HEK293 (cell line): ENCODE measurements around the gene SORBS2.
A peak's percentile ranks its signal among the peaks of the same experiment; 100 is the strongest.

ENCODE experiments used
- CTCF ChIA-PET: fragments of 350-600 bp; formaldehyde crosslinking; extraction: SDS; loops from one replicate; lab custom pipeline; 2021; ENCODE audit warnings: antibody characterized with exemption; lab: Yijun Ruan, JAX
- POLR2A ChIA-PET: fragments of 300-600 bp; formaldehyde crosslinking; extraction: SDS; loops from one replicate; lab custom pipeline; 2020; ENCODE audit warnings: antibody characterized with exemption, inconsistent platforms; lab: Yijun Ruan, JAX
- H3K27ac ChIP-seq: fragments of 200-500 bp; sonication (Bioruptor generic); 2 replicates; pipeline ENCODE4 v1.5.1; 2014; ENCODE audit warnings: low read depth, low read length, control low read depth, inconsistent platforms; ENCODE audit errors: extremely low read depth
- H3K36me3 ChIP-seq, 2 experiments: fragments of 200-500 bp in 1 of 2; sonication (Bioruptor generic) in 1 of 2; 1 replicate in 1 of 2; 2 replicates in 1 of 2; pipeline ENCODE4 v1.5.1; 2014 to 2017; ENCODE audit warnings: inconsistent platforms in 2 of 2, low read length in 2 of 2; ENCODE audit not compliant: control insufficient read depth in 2 of 2, insufficient read depth in 1 of 2
- H3K4me1 ChIP-seq: fragments of 200-500 bp; sonication (Bioruptor generic); 2 replicates; pipeline ENCODE4 v1.5.1; 2014; ENCODE audit warnings: mild to moderate bottlenecking, low read length, inconsistent platforms; ENCODE audit not compliant: control insufficient read depth, insufficient read depth
- H3K4me3 ChIP-seq: 2 replicates; pipeline ENCODE4 v1.5.1; 2011; ENCODE audit warnings: low read depth, mild to moderate bottlenecking, control low read depth, low read length, moderate library complexity
- H3K9me3 ChIP-seq: fragments of 200-500 bp; sonication (Bioruptor generic); 2 replicates; pipeline ENCODE4 v1.5.1; 2014; ENCODE audit warnings: low read depth, low read length, inconsistent platforms; ENCODE audit not compliant: control insufficient read depth, insufficient read depth
- RBAK ChIP-seq: fragments of 450-650 bp; formaldehyde crosslinking; IDR thresholded peaks from 2 replicates; pipeline ENCODE4 v1.5.1; 2016; ENCODE audit warnings: missing biosample characterization, missing genetic modification characterization
- SCRT2 ChIP-seq: fragments of 450-650 bp; formaldehyde crosslinking; IDR thresholded peaks from 2 replicates; pipeline ENCODE4 v1.5.1; 2016; ENCODE audit warnings: missing biosample characterization, missing genetic modification characterization
- SP3 ChIP-seq: fragments of 450-650 bp; formaldehyde crosslinking; IDR thresholded peaks from 2 replicates; pipeline ENCODE4 v1.5.1; 2016; ENCODE audit warnings: missing biosample characterization, missing genetic modification characterization
- ZFHX2 ChIP-seq: fragments of 450-650 bp; formaldehyde crosslinking; conservative IDR thresholded peaks from 2 replicates; pipeline ENCODE4 v1.5.1; 2016; ENCODE audit warnings: missing biosample characterization, missing genetic modification characterization
- ZNF169 ChIP-seq: fragments of 450-650 bp; formaldehyde crosslinking; IDR thresholded peaks from 2 replicates; pipeline ENCODE4 v1.5.1; 2016; ENCODE audit warnings: missing biosample characterization, missing genetic modification characterization
- ZNF623 ChIP-seq: fragments of 450-650 bp; formaldehyde crosslinking; IDR thresholded peaks from 2 replicates; pipeline ENCODE4 v1.5.1; 2016; ENCODE audit warnings: missing biosample characterization, missing genetic modification characterization
- ZNF626 ChIP-seq: fragments of 450-650 bp; sonication (Bioruptor Pico); formaldehyde crosslinking; IDR thresholded peaks from 2 replicates; pipeline ENCODE4 v1.5.1; 2018; ENCODE audit warnings: missing biosample characterization, missing genetic modification characterization, inconsistent platforms
- ZNF701 ChIP-seq: fragments of 450-650 bp; formaldehyde crosslinking; IDR thresholded peaks from 2 replicates; pipeline ENCODE4 v1.5.1; 2016; ENCODE audit warnings: missing biosample characterization, missing genetic modification characterization
- ZNF785 ChIP-seq: fragments of 450-650 bp; formaldehyde crosslinking; IDR thresholded peaks from 2 replicates; pipeline ENCODE4 v1.5.1; 2016; ENCODE audit warnings: missing biosample characterization, missing genetic modification characterization
- TF ChIP-seq, protein P1 (sequence below): fragments of 450-650 bp; IDR thresholded peaks from 2 replicates; pipeline ENCODE4 v1.5.1; 2018; ENCODE audit warnings: missing biosample characterization, missing genetic modification characterization
- TF ChIP-seq, protein P2 (sequence below): fragments of 450-650 bp; formaldehyde crosslinking; IDR thresholded peaks from 2 replicates; pipeline ENCODE4 v1.5.1; 2016; ENCODE audit warnings: missing biosample characterization, missing genetic modification characterization, borderline replicate concordance
- TF ChIP-seq, protein P3 (sequence below): fragments of 450-650 bp; formaldehyde crosslinking; IDR thresholded peaks from 2 replicates; pipeline ENCODE4 v1.5.1; 2017; ENCODE audit warnings: missing biosample characterization, missing genetic modification characterization

SORBS2 gene

DNA sequence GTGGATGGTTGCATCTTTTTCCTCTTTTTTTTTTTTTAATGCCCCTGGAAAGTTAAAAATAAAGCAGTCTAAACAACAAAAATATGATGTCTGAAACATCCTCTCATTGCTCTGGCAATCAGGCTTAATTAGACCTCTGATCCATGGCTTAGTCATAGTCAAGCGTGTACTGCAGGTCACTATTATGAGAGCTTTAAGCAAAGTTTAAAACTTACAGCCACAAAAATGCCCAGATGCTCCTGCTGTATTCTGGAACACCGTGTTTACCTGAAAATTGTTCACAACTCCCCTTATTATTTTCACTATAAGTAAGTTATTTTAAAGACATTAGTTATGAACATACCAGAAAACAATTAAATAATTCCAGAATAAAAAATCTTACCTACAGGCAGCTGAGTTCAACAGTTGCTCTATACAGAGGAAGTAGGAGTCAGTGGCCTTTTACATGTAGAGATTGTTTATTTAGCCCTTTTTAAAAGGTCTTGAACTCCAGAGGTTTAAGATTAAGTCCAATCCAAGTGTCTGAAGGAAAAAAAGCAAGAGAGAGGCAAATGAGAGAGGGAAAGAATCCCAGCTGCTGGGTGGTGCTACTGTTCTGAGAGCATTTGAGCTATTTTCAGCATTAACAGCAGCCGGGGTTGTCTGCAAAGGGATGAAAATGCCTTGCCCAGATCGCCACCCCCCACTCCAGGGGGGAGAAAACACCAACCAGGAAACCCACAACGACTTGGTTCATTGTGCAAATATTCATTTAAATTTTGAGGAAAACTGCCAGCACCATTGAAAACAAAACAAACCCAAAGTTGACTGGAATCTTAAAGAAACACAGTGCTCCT, 36.9 kb downstream of the SORBS2 start:
- ChIA-PET POLR2A (no interaction called here), CTCF (interaction anchor here (1.1 kb wide), 1 partner anchor 26 kb away, joined by 3 read pairs; no protein-coding TSS in a partner anchor)
- Histone ChIP-seq H3K9me3 (no peaks in the 10 kb centered on the region), H3K36me3 (no peaks in the 10 kb centered on the region), H3K4me1 (peaks cover 9% of the 10 kb centered on the region), H3K4me3 (no peak overlapping the region), H3K27ac (no peak overlapping the region)
- TF ChIP-seq ZNF626 (tag by site-specific recombination) (no peak), SCRT2 (tag by site-specific recombination) (peak; percentile 43; the same call in 1 of the 2 replicates)

DNA sequence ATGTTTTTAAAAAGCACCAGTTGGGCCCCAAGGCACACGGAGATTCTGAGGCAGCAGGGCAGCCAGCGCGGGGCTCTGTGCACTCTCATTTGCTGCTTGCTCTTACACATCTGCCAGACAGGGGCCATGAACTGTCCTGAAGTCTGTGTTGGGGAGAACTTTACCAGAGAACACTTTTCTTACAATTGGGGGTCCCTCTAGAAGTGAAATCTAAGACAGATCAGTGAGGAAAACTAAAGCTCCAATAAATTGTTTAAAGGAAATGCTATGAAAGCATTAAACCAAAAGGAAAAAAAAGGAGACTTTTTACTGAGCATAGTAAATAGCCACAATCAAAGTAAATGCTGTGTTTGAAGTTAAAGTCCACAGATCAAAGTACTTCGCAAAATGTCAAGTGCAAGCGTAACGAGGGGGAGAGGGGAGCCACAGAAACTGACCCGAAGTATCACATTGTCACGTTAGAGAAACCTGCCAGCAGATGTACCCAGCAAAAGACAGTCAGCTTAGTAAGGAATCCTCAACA, 37.8 kb downstream of the SORBS2 start:
- ChIA-PET CTCF (interaction anchor here (1.1 kb wide), 1 partner anchor 26 kb away, joined by 3 read pairs; no protein-coding TSS in a partner anchor), POLR2A (no interaction called here)
- no peak overlapping the region for H3K4me3 ChIP-seq
- H3K36me3 ChIP-seq = no peaks in the 10 kb centered on the region
- H3K4me1 ChIP-seq = peaks cover 9% of the 10 kb centered on the region
- H3K27ac ChIP-seq = no peak overlapping the region
- TF ChIP-seq ZNF623 (tag by site-specific recombination) (no peak), ZNF785 (tag by site-specific recombination) (no peak), ZNF169 (tag by site-specific recombination) (no peak), SP3 (tag by site-specific recombination) (no peak), ZFHX2 (tag by site-specific recombination) (no peak), ZNF701 (tag by site-specific recombination) (no peak)
- TF ChIP-seq, protein P1, sequence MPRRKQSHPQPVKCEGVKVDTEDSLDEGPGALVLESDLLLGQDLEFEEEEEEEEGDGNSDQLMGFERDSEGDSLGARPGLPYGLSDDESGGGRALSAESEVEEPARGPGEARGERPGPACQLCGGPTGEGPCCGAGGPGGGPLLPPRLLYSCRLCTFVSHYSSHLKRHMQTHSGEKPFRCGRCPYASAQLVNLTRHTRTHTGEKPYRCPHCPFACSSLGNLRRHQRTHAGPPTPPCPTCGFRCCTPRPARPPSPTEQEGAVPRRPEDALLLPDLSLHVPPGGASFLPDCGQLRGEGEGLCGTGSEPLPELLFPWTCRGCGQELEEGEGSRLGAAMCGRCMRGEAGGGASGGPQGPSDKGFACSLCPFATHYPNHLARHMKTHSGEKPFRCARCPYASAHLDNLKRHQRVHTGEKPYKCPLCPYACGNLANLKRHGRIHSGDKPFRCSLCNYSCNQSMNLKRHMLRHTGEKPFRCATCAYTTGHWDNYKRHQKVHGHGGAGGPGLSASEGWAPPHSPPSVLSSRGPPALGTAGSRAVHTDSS (tag by site-specific recombination) = no peak
- H3K9me3 ChIP-seq = no peaks in the 10 kb centered on the region

DNA sequence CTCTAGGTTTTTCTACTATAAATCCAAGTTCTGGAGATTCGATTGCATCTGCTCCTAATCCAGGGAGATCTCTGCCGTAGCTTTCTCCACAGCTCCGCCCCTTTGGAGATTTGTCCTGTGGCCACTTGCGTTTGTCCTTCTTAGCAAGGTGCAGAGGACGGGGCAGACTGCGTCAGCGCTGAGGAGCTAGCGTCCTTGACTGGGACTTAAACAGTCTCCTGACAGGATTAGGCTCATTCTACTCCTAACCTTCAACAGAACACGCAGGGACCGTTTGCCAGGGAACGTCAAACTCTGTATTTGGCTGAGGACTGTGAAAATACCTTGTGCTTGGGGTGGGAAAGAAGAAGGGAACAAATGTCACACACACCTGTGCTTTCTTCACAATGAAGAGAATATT, 38.6 kb downstream of the SORBS2 start:
- Histone ChIP-seq H3K36me3 (no peaks in the 10 kb centered on the region), H3K9me3 (no peaks in the 10 kb centered on the region), H3K4me3 (no peak overlapping the region)
- POLR2A ChIA-PET = no interaction called here
- TF ChIP-seq, protein P2, sequence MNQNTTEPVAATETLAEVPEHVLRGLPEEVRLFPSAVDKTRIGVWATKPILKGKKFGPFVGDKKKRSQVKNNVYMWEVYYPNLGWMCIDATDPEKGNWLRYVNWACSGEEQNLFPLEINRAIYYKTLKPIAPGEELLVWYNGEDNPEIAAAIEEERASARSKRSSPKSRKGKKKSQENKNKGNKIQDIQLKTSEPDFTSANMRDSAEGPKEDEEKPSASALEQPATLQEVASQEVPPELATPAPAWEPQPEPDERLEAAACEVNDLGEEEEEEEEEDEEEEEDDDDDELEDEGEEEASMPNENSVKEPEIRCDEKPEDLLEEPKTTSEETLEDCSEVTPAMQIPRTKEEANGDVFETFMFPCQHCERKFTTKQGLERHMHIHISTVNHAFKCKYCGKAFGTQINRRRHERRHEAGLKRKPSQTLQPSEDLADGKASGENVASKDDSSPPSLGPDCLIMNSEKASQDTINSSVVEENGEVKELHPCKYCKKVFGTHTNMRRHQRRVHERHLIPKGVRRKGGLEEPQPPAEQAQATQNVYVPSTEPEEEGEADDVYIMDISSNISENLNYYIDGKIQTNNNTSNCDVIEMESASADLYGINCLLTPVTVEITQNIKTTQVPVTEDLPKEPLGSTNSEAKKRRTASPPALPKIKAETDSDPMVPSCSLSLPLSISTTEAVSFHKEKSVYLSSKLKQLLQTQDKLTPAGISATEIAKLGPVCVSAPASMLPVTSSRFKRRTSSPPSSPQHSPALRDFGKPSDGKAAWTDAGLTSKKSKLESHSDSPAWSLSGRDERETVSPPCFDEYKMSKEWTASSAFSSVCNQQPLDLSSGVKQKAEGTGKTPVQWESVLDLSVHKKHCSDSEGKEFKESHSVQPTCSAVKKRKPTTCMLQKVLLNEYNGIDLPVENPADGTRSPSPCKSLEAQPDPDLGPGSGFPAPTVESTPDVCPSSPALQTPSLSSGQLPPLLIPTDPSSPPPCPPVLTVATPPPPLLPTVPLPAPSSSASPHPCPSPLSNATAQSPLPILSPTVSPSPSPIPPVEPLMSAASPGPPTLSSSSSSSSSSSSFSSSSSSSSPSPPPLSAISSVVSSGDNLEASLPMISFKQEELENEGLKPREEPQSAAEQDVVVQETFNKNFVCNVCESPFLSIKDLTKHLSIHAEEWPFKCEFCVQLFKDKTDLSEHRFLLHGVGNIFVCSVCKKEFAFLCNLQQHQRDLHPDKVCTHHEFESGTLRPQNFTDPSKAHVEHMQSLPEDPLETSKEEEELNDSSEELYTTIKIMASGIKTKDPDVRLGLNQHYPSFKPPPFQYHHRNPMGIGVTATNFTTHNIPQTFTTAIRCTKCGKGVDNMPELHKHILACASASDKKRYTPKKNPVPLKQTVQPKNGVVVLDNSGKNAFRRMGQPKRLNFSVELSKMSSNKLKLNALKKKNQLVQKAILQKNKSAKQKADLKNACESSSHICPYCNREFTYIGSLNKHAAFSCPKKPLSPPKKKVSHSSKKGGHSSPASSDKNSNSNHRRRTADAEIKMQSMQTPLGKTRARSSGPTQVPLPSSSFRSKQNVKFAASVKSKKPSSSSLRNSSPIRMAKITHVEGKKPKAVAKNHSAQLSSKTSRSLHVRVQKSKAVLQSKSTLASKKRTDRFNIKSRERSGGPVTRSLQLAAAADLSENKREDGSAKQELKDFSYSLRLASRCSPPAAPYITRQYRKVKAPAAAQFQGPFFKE (tag by site-specific recombination) = no peak
- no peak for TF ChIP-seq RBAK (tag by site-specific recombination)
- TF ChIP-seq, protein P3, sequence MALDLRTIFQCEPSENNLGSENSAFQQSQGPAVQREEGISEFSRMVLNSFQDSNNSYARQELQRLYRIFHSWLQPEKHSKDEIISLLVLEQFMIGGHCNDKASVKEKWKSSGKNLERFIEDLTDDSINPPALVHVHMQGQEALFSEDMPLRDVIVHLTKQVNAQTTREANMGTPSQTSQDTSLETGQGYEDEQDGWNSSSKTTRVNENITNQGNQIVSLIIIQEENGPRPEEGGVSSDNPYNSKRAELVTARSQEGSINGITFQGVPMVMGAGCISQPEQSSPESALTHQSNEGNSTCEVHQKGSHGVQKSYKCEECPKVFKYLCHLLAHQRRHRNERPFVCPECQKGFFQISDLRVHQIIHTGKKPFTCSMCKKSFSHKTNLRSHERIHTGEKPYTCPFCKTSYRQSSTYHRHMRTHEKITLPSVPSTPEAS (tag by site-specific recombination) = no peak
- TF ChIP-seq, all 188 proteins: peak for 0
- Histone ChIP-seq H3K27ac (no peak overlapping the region), H3K4me1 (peaks cover 9% of the 10 kb centered on the region)
- CTCF ChIA-PET = no interaction called here
